GM12878 (cell line): ENCODE measurements around the gene SELENOV.

Source experiments
- CTCF ChIP-seq, 3 experiments: IDR thresholded peaks in 2 of 3; conservative IDR thresholded peaks in 1 of 3; 2 replicates each; pipeline ENCODE4 v1.5.1; 2011; ENCODE audit warnings: low read depth in 3 of 3, low read length in 3 of 3, mild to moderate bottlenecking in 3 of 3, control low read depth in 2 of 3, moderate library complexity in 2 of 3, inconsistent platforms in 1 of 3, mixed read lengths in 1 of 3; ENCODE audit not compliant: control insufficient read depth in 2 of 3, insufficient read depth in 1 of 3; ENCODE audit errors: extremely low read depth in 1 of 3
- EZH2 ChIP-seq: IDR thresholded peaks from 2 replicates; pipeline ENCODE4 v1.6.1; 2012; ENCODE audit warnings: low read depth, mild to moderate bottlenecking, control low read depth, inconsistent platforms, low read length, borderline replicate concordance; ENCODE audit not compliant: control insufficient read depth
- GABPA ChIP-seq: IDR thresholded peaks from 2 replicates; pipeline ENCODE4 v1.6.1; 2014; ENCODE audit warnings: antibody characterized with exemption, low read depth, mild to moderate bottlenecking, inconsistent platforms
- KDM1A ChIP-seq: fragments of 200-600 bp; sonication (generic); IDR thresholded peaks from 2 replicates; pipeline ENCODE4 v1.6.1; 2016; ENCODE audit warnings: borderline replicate concordance
- POLR2A ChIP-seq: IDR thresholded peaks from 2 replicates; pipeline ENCODE4 v1.6.1; 2011; ENCODE audit warnings: low read depth, mild to moderate bottlenecking, low read length
- POLR2AphosphoS2 ChIP-seq: IDR thresholded peaks from 2 replicates; pipeline ENCODE4 v1.6.1; 2011; ENCODE audit warnings: low read depth, mild to moderate bottlenecking, low read length, improper control_type of control experiment, moderate library complexity
- POLR2AphosphoS5 ChIP-seq: IDR thresholded peaks from 2 replicates; pipeline ENCODE4 v1.6.1; 2011; ENCODE audit warnings: mild to moderate bottlenecking, low read length, inconsistent platforms
- SRF ChIP-seq, 2 experiments: IDR thresholded peaks; 2 replicates each; pipeline ENCODE4 v1.6.1; 2011; ENCODE audit warnings: low read depth in 2 of 2, low read length in 2 of 2, mild to moderate bottlenecking in 1 of 2, moderate library complexity in 1 of 2
- TAF1 ChIP-seq: IDR thresholded peaks from 2 replicates; pipeline ENCODE4 v1.6.1; 2011; ENCODE audit warnings: mild to moderate bottlenecking, low read depth, low read length, borderline replicate concordance

GRCh38 chr19:39492225-39492624 lies 22.7 kb upstream of the SELENOV start:
- TF ChIP-seq EZH2 = no peak
- TF ChIP-seq GABPA = no peak
- no peak for TF ChIP-seq POLR2A
- no peak for TF ChIP-seq POLR2AphosphoS5
- no peak for TF ChIP-seq CTCF (IDR thresholded peaks at IDR 0.05 in 2 of 3, conservative IDR thresholded peaks at IDR 0.05 in 1 of 3; ENCODE audit: control insufficient read depth in 2 of 3, extremely low read depth in 1 of 3, insufficient read depth in 1 of 3, low read depth in 3 of 3, low read length in 3 of 3)
- TF ChIP-seq KDM1A = no peak
- no peak for TF ChIP-seq POLR2AphosphoS2
- TF ChIP-seq TAF1 = no peak
- no peak for TF ChIP-seq SRF (IDR thresholded peaks at IDR 0.05; ENCODE audit: low read depth in 2 of 2, low read length in 2 of 2)
